ENCODE results near the gene ASTN2. TPM values are rescaled to one million over a fixed set of nuclear protein-coding genes. Genes with fewer than 3 reads are reported as not detected.

The ASTN2 gene
- total and polyA plus RNA-seq, 10 of the 15 experiments (the other 5 are each of a cell fraction or from before 2014, with no cell fraction given), result 1.4 to 15.7 (median 7.0) TPM

DNA sequence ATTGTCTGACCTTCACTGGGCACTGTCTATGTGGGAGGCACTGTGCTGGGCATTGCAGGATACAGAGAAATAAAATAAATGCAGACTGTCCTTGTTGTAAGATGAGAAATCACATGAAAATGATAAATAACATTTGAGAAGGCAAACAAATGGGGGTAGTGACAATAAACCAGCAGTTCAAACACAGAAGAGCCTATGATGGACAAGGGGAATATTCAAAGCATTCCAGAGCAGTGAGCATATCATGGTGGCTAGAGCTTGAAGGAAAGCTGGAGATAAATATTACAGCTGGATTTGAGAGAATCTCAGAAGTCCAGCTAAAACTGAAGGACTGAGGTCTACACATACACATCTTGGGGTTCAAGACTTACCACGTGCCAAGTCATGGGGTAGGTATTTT is 209.9 kb downstream of the ASTN2 start (continued):
- TF ChIP-seq KLF5 (IDR thresholded peaks at IDR 0.05; ENCODE audit: partially characterized antibody) (no peak), POU2F2 (IDR thresholded peaks at IDR 0.05; ENCODE audit: borderline replicate concordance, low read depth, low read length) (no peak), HDAC6 (IDR thresholded peaks at IDR 0.05; ENCODE audit: unreplicated experiment) (no peak), SREBF1 (IDR thresholded peaks at IDR 0.05; ENCODE audit: low read length) (no peak), MYC (IDR thresholded peaks at IDR 0.05; ENCODE audit: insufficient read depth, insufficient read length, insufficient replicate concordance, low read length, severe bottlenecking) (no peak), BCL11A (IDR thresholded peaks at IDR 0.05; ENCODE audit: low read depth, low read length) (no peak)
- TF ChIP-seq, protein P1, sequence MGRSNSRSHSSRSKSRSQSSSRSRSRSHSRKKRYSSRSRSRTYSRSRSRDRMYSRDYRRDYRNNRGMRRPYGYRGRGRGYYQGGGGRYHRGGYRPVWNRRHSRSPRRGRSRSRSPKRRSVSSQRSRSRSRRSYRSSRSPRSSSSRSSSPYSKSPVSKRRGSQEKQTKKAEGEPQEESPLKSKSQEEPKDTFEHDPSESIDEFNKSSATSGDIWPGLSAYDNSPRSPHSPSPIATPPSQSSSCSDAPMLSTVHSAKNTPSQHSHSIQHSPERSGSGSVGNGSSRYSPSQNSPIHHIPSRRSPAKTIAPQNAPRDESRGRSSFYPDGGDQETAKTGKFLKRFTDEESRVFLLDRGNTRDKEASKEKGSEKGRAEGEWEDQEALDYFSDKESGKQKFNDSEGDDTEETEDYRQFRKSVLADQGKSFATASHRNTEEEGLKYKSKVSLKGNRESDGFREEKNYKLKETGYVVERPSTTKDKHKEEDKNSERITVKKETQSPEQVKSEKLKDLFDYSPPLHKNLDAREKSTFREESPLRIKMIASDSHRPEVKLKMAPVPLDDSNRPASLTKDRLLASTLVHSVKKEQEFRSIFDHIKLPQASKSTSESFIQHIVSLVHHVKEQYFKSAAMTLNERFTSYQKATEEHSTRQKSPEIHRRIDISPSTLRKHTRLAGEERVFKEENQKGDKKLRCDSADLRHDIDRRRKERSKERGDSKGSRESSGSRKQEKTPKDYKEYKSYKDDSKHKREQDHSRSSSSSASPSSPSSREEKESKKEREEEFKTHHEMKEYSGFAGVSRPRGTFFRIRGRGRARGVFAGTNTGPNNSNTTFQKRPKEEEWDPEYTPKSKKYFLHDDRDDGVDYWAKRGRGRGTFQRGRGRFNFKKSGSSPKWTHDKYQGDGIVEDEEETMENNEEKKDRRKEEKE (IDR thresholded peaks at IDR 0.05), result no peak

DNA sequence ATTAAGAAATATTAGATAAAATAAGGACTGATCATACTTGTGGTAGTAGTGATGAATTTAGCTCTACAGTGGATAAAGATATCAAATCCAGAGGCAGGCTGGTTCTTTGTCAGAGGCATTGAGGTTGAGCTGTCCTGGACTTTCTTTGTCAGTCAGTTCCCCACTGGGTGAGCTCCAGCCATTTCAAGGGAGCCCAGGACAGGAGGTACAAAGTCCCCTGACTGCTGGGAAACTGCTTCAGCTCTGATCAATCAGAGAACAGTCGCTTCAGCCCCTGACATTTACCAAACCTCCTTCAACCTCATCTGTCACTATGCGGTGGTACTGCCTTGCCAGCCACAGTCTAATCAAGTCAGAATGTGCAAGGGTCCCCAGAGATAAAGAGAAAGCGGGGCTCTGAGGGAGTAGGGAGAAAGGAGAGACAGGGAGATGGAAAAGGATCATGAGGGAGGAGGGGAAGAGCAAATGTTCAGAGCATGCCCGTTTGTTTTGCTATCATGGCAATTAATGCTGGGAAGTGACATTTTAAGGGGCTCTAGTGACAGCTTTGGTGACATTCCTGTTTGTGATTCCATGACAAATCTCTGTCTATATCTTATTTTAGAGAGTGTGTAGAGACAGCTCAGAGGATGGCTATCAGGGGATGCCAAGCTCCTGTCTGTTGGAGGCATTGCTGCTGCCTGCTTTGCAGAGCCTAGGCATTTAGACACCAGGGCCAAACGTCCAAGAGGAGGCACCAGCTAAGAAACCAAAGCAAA is 223.2 kb downstream of the ASTN2 start:
- H3K4me3 ChIP-seq, result no peak overlapping the region
- no peaks in the 10 kb centered on the region for H3K27me3 ChIP-seq (replicated peaks in 1 of 2; ENCODE audit: control insufficient read depth in 2 of 2, insufficient read depth in 2 of 2, low read length in 1 of 2)
- no peaks in the 10 kb centered on the region for H4K20me1 ChIP-seq (ENCODE audit: control insufficient read depth, insufficient read depth)
- intact Hi-C loops (cut with micrococcal nuclease; ENCODE audit: unreplicated experiment) (no loop called here), in situ Hi-C loops (cut with MboI) (no loop called here)
- H3K9me3 ChIP-seq (replicated peaks; ENCODE audit: control insufficient read depth, insufficient read depth, low read length), result no peaks in the 10 kb centered on the region
- H3K4me2 ChIP-seq (ENCODE audit: control insufficient read depth, insufficient read depth), result no peak overlapping the region
- ChIA-PET SMC1A (ENCODE audit: uncharacterized antibody, unreplicated experiment) (no interaction called here), POLR2A (no interaction called here), CTCF (no interaction called here), RAD21 (ENCODE audit: unreplicated experiment) (no interaction called here)
- FAIRE-seq, result no peak
- H2AFZ ChIP-seq (ENCODE audit: control insufficient read depth, low read depth, low read length), result no peak overlapping the region
- 2% methylated on average over 5 of the region's 5 CpGs for WGBS (ENCODE audit: insufficient coverage, insufficient replicate concordance, low lambda C conversion rate, missing lambda C conversion rate)
- no peaks in the 10 kb centered on the region for H3K4me1 ChIP-seq (ENCODE audit: control insufficient read depth, insufficient read depth, low read length)
- no peaks in the 10 kb centered on the region for H3K36me3 ChIP-seq (ENCODE audit: control insufficient read depth in 2 of 2, insufficient read depth in 2 of 2, low read length in 1 of 2)
- ATAC-seq, result no peak
- no peak overlapping the region for H3K9ac ChIP-seq (ENCODE audit: control insufficient read depth, insufficient read depth, low read length)
- H3K79me2 ChIP-seq (ENCODE audit: control insufficient read depth, insufficient read depth, low read length), result no peaks in the 10 kb centered on the region
- H3K27ac ChIP-seq (ENCODE audit: control insufficient read depth, insufficient read depth), result no peak overlapping the region
- DNase-seq (ENCODE audit: low read depth, low spot score), result no peak
- BruUV-seq (replicated peaks), result no TSS peak
- TF ChIP-seq NR2F1 (conservative IDR thresholded peaks at IDR 0.05) (no peak), EZH2 (IDR thresholded peaks at IDR 0.05; ENCODE audit: borderline replicate concordance, control insufficient read depth, low read depth, low read length) (no peak), IRF4 (IDR thresholded peaks at IDR 0.05; ENCODE audit: low read depth, low read length) (no peak), E2F8 (IDR thresholded peaks at IDR 0.05; ENCODE audit: low read depth, partially characterized antibody) (no peak), NFYA (IDR thresholded peaks at IDR 0.05; ENCODE audit: borderline replicate concordance, low read depth, low read length) (no peak), CHD4 (IDR thresholded peaks at IDR 0.05) (no peak), SP1 (IDR thresholded peaks at IDR 0.05; ENCODE audit: low read depth, low read length) (no peak), MEF2A (IDR thresholded peaks at IDR 0.05; ENCODE audit: insufficient read depth, low read depth, low read length) (no peak)
- TF ChIP-seq, protein P2, sequence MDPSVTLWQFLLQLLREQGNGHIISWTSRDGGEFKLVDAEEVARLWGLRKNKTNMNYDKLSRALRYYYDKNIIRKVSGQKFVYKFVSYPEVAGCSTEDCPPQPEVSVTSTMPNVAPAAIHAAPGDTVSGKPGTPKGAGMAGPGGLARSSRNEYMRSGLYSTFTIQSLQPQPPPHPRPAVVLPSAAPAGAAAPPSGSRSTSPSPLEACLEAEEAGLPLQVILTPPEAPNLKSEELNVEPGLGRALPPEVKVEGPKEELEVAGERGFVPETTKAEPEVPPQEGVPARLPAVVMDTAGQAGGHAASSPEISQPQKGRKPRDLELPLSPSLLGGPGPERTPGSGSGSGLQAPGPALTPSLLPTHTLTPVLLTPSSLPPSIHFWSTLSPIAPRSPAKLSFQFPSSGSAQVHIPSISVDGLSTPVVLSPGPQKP (IDR thresholded peaks at IDR 0.05; ENCODE audit: low read depth, low read length), result no peak
